GM12872 (cell line): ENCODE measurements around the gene ZIM2.

Experiments
- CTCF ChIP-seq: IDR thresholded peaks from 3 replicates; pipeline ENCODE4 v1.5.1; 2011; ENCODE audit warnings: low read depth, mild to moderate bottlenecking, low read length, moderate library complexity; ENCODE audit not compliant: insufficient read depth

Gene ZIM2

GRCh38 chr19:56874530-56874929 lies 34.0 kb upstream of the ZIM2 start:
- no peak for TF ChIP-seq CTCF

GRCh38 chr19:56873493-56873892 lies 33.0 kb upstream of the ZIM2 start:
- no peak for TF ChIP-seq CTCF

GRCh38 chr19:56869886-56870285 lies 29.4 kb upstream of the ZIM2 start:
- TF ChIP-seq CTCF, result no peak

GRCh38 chr19:56868446-56868845 lies 27.9 kb upstream of the ZIM2 start:
- no peak for TF ChIP-seq CTCF

DNA sequence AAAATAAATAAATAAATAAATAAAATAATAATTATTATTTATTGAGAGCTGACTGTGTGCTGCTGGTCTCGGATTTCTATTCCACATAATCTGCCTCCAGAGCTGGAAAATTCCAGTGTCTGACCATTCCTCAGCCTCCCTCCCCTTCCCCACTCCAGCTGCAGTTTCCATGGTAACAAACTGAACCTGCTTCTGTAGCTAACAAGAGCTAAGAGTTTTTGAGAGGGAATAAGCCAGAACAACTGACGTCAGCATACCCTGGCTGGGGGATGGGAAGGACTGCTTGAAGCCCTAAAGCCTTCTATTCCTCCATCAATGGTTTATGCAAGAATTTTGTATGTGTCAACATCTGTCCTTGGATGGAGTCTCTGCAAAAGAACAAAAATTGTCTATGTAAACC lies 26.0 kb upstream of the ZIM2 start:
- no peak for TF ChIP-seq CTCF

DNA sequence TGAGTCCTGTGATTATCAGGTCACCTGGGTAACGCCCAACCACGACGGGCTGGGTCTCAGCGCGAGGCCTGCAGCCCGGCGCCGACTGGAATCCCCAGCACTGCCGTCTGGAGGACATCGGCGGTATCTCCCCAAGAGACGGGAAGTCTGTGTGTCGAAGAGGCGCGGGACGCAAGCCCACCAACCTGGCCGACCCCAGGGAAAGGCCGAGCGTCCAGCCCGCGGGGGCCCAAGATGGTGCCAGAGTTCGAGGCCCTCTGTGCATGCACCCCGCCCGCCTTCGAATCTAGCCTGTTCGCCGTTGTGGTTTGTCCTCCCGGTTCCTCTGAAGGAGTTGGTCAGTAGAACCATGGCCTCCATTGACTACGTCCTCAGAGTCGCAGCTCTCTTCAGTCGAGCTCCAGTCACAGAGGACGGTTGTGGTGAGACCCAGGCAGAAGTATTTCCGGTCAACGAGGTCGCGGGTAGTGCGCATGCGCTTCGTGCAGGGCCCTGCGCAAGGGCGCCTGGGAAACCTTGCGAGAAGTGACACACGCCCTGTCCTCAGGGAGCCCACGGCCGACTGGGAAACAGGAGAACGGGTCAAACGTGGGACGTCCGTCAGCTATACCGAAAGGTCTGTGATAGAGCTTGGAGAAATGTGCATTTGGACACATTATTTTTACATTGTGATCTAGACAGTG lies 24.1 kb upstream of the ZIM2 start:
- TF ChIP-seq CTCF, result no peak

- TF ChIP-seq CTCF, result no peak
Observed at GRCh38 chr19:56862741-56863140, 22.2 kb upstream of the ZIM2 start.

DNA sequence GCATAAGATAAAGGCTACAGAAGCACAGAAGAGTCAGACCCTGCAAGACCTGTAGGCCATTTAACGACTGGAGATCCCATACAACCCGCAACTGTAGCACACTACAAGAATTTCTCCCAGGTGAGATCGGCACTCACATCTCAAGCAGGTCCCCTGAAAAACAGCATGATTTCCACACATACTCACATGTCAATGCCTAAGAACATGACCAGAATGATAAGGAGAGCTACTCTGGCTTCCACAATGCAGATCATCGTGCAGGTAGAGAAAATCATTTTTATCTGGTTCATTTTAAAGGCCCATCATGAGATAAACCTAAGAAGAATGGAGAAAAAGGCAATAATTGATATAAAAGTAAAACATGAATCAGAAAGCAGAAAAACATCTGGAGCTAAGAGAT lies 17.5 kb upstream of the ZIM2 start:
- no peak for TF ChIP-seq CTCF
